Nephron (organoid): ENCODE results near the gene PDLIM5.

Source experiments
- H3K27ac Mint-ChIP-seq, 3 experiments: 2 replicates each; pipeline ENCODE4 v1.8.0; 2020; ENCODE audit warnings: mixed read lengths in 3 of 3, mild to moderate bottlenecking in 2 of 3, moderate library complexity in 1 of 3
- H3K27me3 Mint-ChIP-seq: 2 replicates; pipeline ENCODE4 v1.8.0; 2021; ENCODE audit warnings: low read depth, mild to moderate bottlenecking, moderate library complexity, mixed read lengths
- H3K36me3 Mint-ChIP-seq: 2 replicates; pipeline ENCODE4 v1.8.0; 2020; ENCODE audit warnings: low read depth, mixed read lengths
- H3K4me1 Mint-ChIP-seq: 2 replicates; pipeline ENCODE4 v1.8.0; 2020; ENCODE audit warnings: mixed read lengths
- H3K4me3 Mint-ChIP-seq, 3 experiments: 2 replicates each; pipeline ENCODE4 v1.8.0; 2020; ENCODE audit warnings: mild to moderate bottlenecking in 3 of 3, mixed read lengths in 3 of 3, moderate library complexity in 2 of 3
- H3K9me3 Mint-ChIP-seq: 2 replicates; pipeline ENCODE4 v1.8.0; 2020; ENCODE audit warnings: mixed read lengths
- CTCF ChIP-seq, 3 experiments: fragments of 200-600 bp; sonication (generic); IDR thresholded peaks; one replicate each; pipeline ENCODE4 v1.5.0; 2021; ENCODE audit warnings: antibody characterized with exemption in 3 of 3; ENCODE audit not compliant: unreplicated experiment in 3 of 3

Gene PDLIM5

DNA sequence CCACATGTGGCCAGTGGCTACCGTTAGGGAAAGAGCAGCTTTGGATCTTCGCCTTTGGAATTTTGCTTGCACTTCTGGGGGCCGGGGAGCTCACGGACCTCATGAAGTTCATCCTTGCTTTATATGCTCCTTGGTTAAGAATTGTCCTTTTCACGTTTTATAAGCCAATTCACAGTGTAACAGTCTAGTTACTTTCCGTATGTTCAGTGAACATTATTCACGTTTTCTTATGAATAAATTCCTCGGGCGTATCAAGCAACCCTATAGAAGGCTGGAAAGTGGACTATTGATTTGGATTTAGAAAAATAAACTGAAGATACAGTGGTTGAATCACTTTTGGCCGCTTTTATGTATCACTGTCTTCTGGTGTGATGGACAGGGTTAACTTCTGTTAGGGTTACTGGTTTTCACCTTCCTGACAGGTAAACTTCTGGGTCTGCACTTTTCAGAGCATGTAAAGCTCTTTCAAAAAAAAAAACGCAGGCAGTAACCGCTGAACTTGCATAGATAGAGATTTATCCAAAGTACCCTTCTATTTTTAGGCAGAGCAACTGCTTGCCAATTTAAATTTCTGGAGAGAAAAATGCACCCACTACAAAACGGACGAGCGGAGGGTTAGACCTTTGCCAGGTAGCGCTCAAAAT is 569 bp upstream of the PDLIM5 start:
- TF ChIP-seq CTCF (IDR thresholded peaks at IDR 0.05; ENCODE audit: unreplicated experiment in 3 of 3) = no peak
- Mint-ChIP-seq H3K36me3 (peaks cover 7% of the 10 kb centered on the region), H3K9me3 (no peaks in the 10 kb centered on the region), H3K4me1 (peaks cover 26% of the 10 kb centered on the region), H3K27ac (peak overlapping the region; percentile 56 to 89 (median 85)), H3K4me3 (peak overlapping the region; percentile 85 to 90 (median 88)), H3K27me3 (no peaks in the 10 kb centered on the region)

DNA sequence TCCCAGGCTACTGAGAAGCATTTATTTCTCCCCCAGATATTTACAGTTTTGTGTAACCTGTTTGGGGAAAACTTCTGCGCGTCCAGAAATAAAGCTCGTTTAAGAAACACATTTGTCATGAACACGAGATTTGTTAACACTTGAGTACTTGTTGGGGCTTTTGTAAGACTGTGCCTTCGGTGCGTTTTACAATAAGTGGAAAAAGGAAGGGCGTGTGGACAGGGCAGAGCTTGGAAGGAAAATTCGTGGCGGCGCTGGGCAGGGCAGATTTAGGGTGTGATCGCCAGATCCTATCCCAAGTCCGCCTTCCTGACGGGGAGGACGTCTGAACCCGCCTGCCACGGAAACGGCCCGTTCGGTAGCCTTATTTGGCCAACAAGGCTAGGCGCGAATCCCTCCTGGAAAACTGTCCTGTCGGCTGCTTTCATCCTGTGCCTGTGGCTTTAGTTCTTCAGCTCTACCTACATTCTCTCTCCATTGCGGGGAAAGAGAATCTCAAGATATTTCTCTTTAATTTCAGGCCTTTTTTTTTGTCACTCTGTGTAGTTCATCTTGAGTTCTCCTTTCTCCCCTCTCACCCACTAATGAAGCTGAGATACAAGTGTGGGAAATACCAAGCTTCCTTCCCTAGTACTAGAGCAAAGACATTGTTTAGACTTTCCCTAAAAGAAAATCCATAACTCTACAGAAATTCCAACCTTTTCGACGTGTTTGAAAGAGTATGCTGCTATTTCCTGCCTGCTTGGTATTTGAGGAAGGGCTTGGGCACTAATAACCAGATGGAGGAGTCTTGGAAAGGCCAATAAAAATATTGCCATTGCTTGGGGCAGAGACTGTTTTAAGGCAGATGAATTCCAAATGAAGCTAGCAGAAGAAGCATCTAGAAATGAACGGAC is 982 bp downstream of the PDLIM5 start:
- Mint-ChIP-seq H3K4me3 (peak overlapping the region; percentile 85 to 91 (median 88)), H3K36me3 (peaks cover 7% of the 10 kb centered on the region), H3K27me3 (no peaks in the 10 kb centered on the region), H3K27ac (peak overlapping the region; percentile 58 to 91 (median 79)), H3K4me1 (peaks cover 29% of the 10 kb centered on the region), H3K9me3 (no peaks in the 10 kb centered on the region)
- TF ChIP-seq CTCF (IDR thresholded peaks at IDR 0.05; ENCODE audit: unreplicated experiment in 3 of 3) = no peak

- no peak for TF ChIP-seq CTCF (IDR thresholded peaks at IDR 0.05; ENCODE audit: unreplicated experiment in 3 of 3)
- H3K4me1 Mint-ChIP-seq = peaks cover 32% of the 10 kb centered on the region
- no peaks in the 10 kb centered on the region for H3K9me3 Mint-ChIP-seq
- H3K27me3 Mint-ChIP-seq = no peaks in the 10 kb centered on the region
- H3K4me3 Mint-ChIP-seq = peak overlapping the region; percentile 85 to 91 (median 88)
- H3K36me3 Mint-ChIP-seq = peaks cover 7% of the 10 kb centered on the region
- H3K27ac Mint-ChIP-seq = peak overlapping the region; percentile 58 to 91 (median 79)
Measured at GRCh38 chr4:94453391-94453963, 1.7 kb downstream of the PDLIM5 start.

- peak overlapping the region; percentile 69 to 83 (median 78) for H3K4me3 Mint-ChIP-seq
- peak overlapping the region; percentile 34 to 85 (median 82) for H3K27ac Mint-ChIP-seq
- peaks cover 42% of the 10 kb centered on the region for H3K4me1 Mint-ChIP-seq
- TF ChIP-seq CTCF (IDR thresholded peaks at IDR 0.05; ENCODE audit: unreplicated experiment in 3 of 3) = no peak
- H3K27me3 Mint-ChIP-seq = no peaks in the 10 kb centered on the region
- H3K36me3 Mint-ChIP-seq = peaks cover 7% of the 10 kb centered on the region
- H3K9me3 Mint-ChIP-seq = no peaks in the 10 kb centered on the region
Measured at GRCh38 chr4:94454405-94454804, 2.7 kb downstream of the PDLIM5 start.

GRCh38 chr4:94455081-94455480 is 3.3 kb downstream of the PDLIM5 start:
- H3K27me3 Mint-ChIP-seq = no peaks in the 10 kb centered on the region
- peak overlapping the region; percentile 34 to 85 (median 53) for H3K27ac Mint-ChIP-seq
- peak overlapping the region; percentile 73 to 78 (median 74) for H3K4me3 Mint-ChIP-seq
- H3K36me3 Mint-ChIP-seq = peaks cover 7% of the 10 kb centered on the region
- no peaks in the 10 kb centered on the region for H3K9me3 Mint-ChIP-seq
- H3K4me1 Mint-ChIP-seq = peaks cover 49% of the 10 kb centered on the region
- no peak for TF ChIP-seq CTCF (IDR thresholded peaks at IDR 0.05; ENCODE audit: unreplicated experiment in 3 of 3)
